NCI-H1436 (cell line): ENCODE data around the gene MPRIP.
"Not testable (repeated sequence)": the region's sequence is repeated elsewhere in the genome, so short reads cannot be mapped to it uniquely, and the experiment has no call there.

Experiments
- DNase-seq: peaks from one replicate; lab custom pipeline; 2025; lab: John Stamatoyannopoulos, UW

MPRIP gene

GRCh38 chr17:17168401-17168800 is 126.1 kb downstream of the MPRIP start:
- DNase-seq, result no peak

- DNase-seq, result no peak
Observed at GRCh38 chr17:17169396-17169795, 127.1 kb downstream of the MPRIP start.

- DNase-seq, result no peak
Observed at GRCh38 chr17:17170346-17170985, 128.2 kb downstream of the MPRIP start.

GRCh38 chr17:17171186-17171585 is 128.9 kb downstream of the MPRIP start:
- no peak for DNase-seq

- DNase-seq, result no peak
Observed at GRCh38 chr17:17172001-17172939, 130.0 kb downstream of the MPRIP start.

GRCh38 chr17:17172990-17173389 is 130.7 kb downstream of the MPRIP start:
- DNase-seq, result no peak

- no peak for DNase-seq
Observed at GRCh38 chr17:17173921-17174320, 131.7 kb downstream of the MPRIP start.

- no peak for DNase-seq
Observed at GRCh38 chr17:17175340-17175739, 133.1 kb downstream of the MPRIP start.

- no peak for DNase-seq
Observed at GRCh38 chr17:17175917-17176316, 133.7 kb downstream of the MPRIP start.

- DNase-seq, result no peak
Observed at GRCh38 chr17:17176341-17176740, 134.1 kb downstream of the MPRIP start.

- no peak for DNase-seq
Observed at GRCh38 chr17:17177176-17177575, 134.9 kb downstream of the MPRIP start.

GRCh38 chr17:17179371-17179827 is 137.1 kb downstream of the MPRIP start:
- DNase-seq, result no peak

- no peak for DNase-seq
Observed at GRCh38 chr17:17180141-17180603, 137.9 kb downstream of the MPRIP start.

GRCh38 chr17:17180741-17181525 is 138.7 kb downstream of the MPRIP start:
- no peak for DNase-seq

- no peak for DNase-seq
Observed at GRCh38 chr17:17181666-17182597, 139.7 kb downstream of the MPRIP start.

GRCh38 chr17:17182598-17183136 is 140.4 kb downstream of the MPRIP start:
- DNase-seq, result no peak

GRCh38 chr17:17183744-17184143 is 141.5 kb downstream of the MPRIP start:
- DNase-seq, result no peak

- DNase-seq, result not testable (repeated sequence)
Observed at GRCh38 chr17:17184985-17185757, 142.9 kb downstream of the MPRIP start.

GRCh38 chr17:17186051-17186450 is 143.8 kb downstream of the MPRIP start:
- DNase-seq, result no peak
